Osteoblast (primary cell): ENCODE results near the gene RNF130. TPM values are rescaled to one million over a fixed set of nuclear protein-coding genes. Genes with fewer than 3 reads are reported as not detected.

Experiments used
- DNase-seq: peaks from one replicate; pipeline ENCODE4 v3.0.0; 2011; ENCODE audit warnings: low spot score, mixed read lengths; ENCODE audit not compliant: insufficient read length; ENCODE audit errors: missing footprints
- H2AFZ ChIP-seq: 2 replicates; pipeline ENCODE4 v1.6.0; 2011; ENCODE audit warnings: mild to moderate bottlenecking, low read length
- H3K27ac ChIP-seq: 2 replicates; pipeline ENCODE4 v1.5.1; 2011; ENCODE audit warnings: mild to moderate bottlenecking, low read depth, low read length, moderate library complexity
- H3K27me3 ChIP-seq: 2 replicates; pipeline ENCODE4 v1.6.0; 2012; ENCODE audit warnings: mild to moderate bottlenecking, control low read depth, inconsistent platforms, low read length, moderate library complexity; ENCODE audit not compliant: insufficient read depth
- H3K36me3 ChIP-seq: 2 replicates; pipeline ENCODE4 v1.5.1; 2011; ENCODE audit warnings: mild to moderate bottlenecking, low read length, control low read depth, moderate library complexity; ENCODE audit not compliant: insufficient read depth
- H3K4me1 ChIP-seq: 2 replicates; pipeline ENCODE4 v1.5.1; 2011; ENCODE audit warnings: mild to moderate bottlenecking, low read length, control low read depth, moderate library complexity; ENCODE audit not compliant: insufficient read depth
- H3K4me2 ChIP-seq: 2 replicates; pipeline ENCODE4 v1.6.0; 2011; ENCODE audit warnings: mild to moderate bottlenecking, low read length; ENCODE audit not compliant: insufficient read depth
- H3K4me3 ChIP-seq: fragments of 200-600 bp; sonication (generic); 3 replicates; pipeline ENCODE4 v1.5.1; 2012; ENCODE audit warnings: mild to moderate bottlenecking, low read length, inconsistent platforms; ENCODE audit not compliant: insufficient read depth
- H3K79me2 ChIP-seq: 2 replicates; pipeline ENCODE4 v1.6.0; 2012; ENCODE audit warnings: mild to moderate bottlenecking, low read length, control low read depth, inconsistent platforms; ENCODE audit not compliant: insufficient read depth
- H3K9me3 ChIP-seq: 2 replicates; pipeline ENCODE4 v1.5.1; 2011; ENCODE audit warnings: low read depth, low read length, control low read depth
- H4K20me1 ChIP-seq: 2 replicates; pipeline ENCODE4 v1.6.0; 2012; ENCODE audit warnings: mild to moderate bottlenecking, low read length, control low read depth; ENCODE audit not compliant: insufficient read depth
- CTCF ChIP-seq: IDR thresholded peaks from 2 replicates; pipeline ENCODE4 v1.5.1; 2011; ENCODE audit warnings: mild to moderate bottlenecking, low read depth, low read length, moderate library complexity; ENCODE audit errors: extremely low read depth
- total RNA-seq: library from RNA; depleted of rRNA; stranded (reverse); fragments of >200 nt; gene quantifications from 2 replicates; pipeline ENCODE4 v1.2.3, GENCODE V29; 2012

RNF130 gene
- total RNA-seq, 1 donor, result 28.6 TPM

DNA sequence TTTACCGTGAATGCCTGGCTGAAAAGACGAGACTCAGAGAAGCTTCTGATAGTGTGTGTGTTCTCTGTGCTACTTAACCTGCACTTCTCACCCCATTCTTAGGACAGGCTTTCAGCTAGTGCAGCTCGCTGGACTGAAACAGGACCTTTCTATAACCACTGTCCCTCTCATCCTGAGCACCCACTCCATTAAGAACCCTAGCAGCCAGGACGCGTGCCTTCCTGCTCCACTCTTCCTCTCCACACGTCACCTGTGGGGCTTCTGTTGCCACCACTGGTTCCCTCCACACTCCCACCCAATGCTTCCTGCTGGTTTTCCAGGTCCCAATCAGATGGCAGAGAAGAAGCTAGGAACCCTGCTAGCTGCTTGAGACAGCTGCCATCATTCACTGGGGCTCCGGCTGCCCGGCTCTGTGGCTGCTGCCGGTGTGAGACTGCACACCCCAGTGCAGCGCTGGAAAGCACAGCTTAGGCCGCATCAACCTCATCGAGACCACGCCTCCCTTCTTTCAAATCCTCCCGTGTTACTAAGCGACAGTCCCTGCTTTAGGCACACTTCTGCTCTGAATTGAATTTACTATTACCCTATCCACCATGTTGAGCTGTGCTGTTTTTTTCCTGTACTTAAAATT lies 44.0 kb downstream of the RNF130 start:
- no peak overlapping the region for H2AFZ ChIP-seq
- no peak for TF ChIP-seq CTCF
- no peaks in the 10 kb centered on the region for H3K9me3 ChIP-seq
- peaks cover 3% of the 10 kb centered on the region for H4K20me1 ChIP-seq
- no peak for DNase-seq
- no peaks in the 10 kb centered on the region for H3K36me3 ChIP-seq
- no peak overlapping the region for H3K4me2 ChIP-seq
- H3K27me3 ChIP-seq, result no peaks in the 10 kb centered on the region
- H3K4me3 ChIP-seq, result no peak overlapping the region
- H3K4me1 ChIP-seq, result peaks cover 9% of the 10 kb centered on the region
- no peaks in the 10 kb centered on the region for H3K79me2 ChIP-seq
- H3K27ac ChIP-seq, result no peak overlapping the region

GRCh38 chr5:180026734-180027458 lies 44.7 kb downstream of the RNF130 start:
- H3K27me3 ChIP-seq, result no peaks in the 10 kb centered on the region
- H3K4me3 ChIP-seq, result no peak overlapping the region
- TF ChIP-seq CTCF, result no peak
- H3K27ac ChIP-seq, result no peak overlapping the region
- peaks cover 9% of the 10 kb centered on the region for H3K4me1 ChIP-seq
- no peaks in the 10 kb centered on the region for H3K79me2 ChIP-seq
- no peak overlapping the region for H2AFZ ChIP-seq
- peaks cover 3% of the 10 kb centered on the region for H4K20me1 ChIP-seq
- no peaks in the 10 kb centered on the region for H3K9me3 ChIP-seq
- H3K36me3 ChIP-seq, result no peaks in the 10 kb centered on the region
- H3K4me2 ChIP-seq, result no peak overlapping the region
- DNase-seq, result no peak

GRCh38 chr5:180026320-180026719 lies 45.2 kb downstream of the RNF130 start:
- no peaks in the 10 kb centered on the region for H3K9me3 ChIP-seq
- H4K20me1 ChIP-seq, result peaks cover 3% of the 10 kb centered on the region
- H3K79me2 ChIP-seq, result no peaks in the 10 kb centered on the region
- H3K4me2 ChIP-seq, result no peak overlapping the region
- H2AFZ ChIP-seq, result no peak overlapping the region
- H3K36me3 ChIP-seq, result no peaks in the 10 kb centered on the region
- no peak for DNase-seq
- no peak overlapping the region for H3K27ac ChIP-seq
- peaks cover 9% of the 10 kb centered on the region for H3K4me1 ChIP-seq
- no peak overlapping the region for H3K4me3 ChIP-seq
- TF ChIP-seq CTCF, result no peak
- H3K27me3 ChIP-seq, result no peaks in the 10 kb centered on the region

- Histone ChIP-seq H2AFZ (no peak overlapping the region), H3K27me3 (no peaks in the 10 kb centered on the region), H3K4me1 (peaks cover 7% of the 10 kb centered on the region), H3K27ac (no peak overlapping the region), H3K9me3 (no peaks in the 10 kb centered on the region), H3K4me2 (no peak overlapping the region), H3K79me2 (no peaks in the 10 kb centered on the region), H3K4me3 (no peak overlapping the region), H4K20me1 (peaks cover 3% of the 10 kb centered on the region), H3K36me3 (no peaks in the 10 kb centered on the region)
- DNase-seq, result no peak
- no peak for TF ChIP-seq CTCF
Observed at GRCh38 chr5:180021900-180022299, 49.7 kb downstream of the RNF130 start.
